Lung (tissue), 12 donors: Measurements from ENCODE around the gene QRFP. TPM values are rescaled to one million over a fixed set of nuclear protein-coding genes. Genes with fewer than 3 reads are reported as not detected.

ENCODE experiments used
- ATAC-seq: fragments of 200-7000 bp; cut with Tn5 transposase; one replicate; pipeline ENCODE4 v1.9.1; 2020; ENCODE audit warnings: moderate number of reproducible peaks; ENCODE audit not compliant: insufficient read depth, low FRiP score
- DNase-seq, 3 donors: peaks; one replicate each; pipeline ENCODE4 v3.0.0-alpha.2; 2013 to 2017
- H3K27ac ChIP-seq, 2 donors: one replicate each; pipeline ENCODE4 v1.5.1; 2013; ENCODE audit warnings: mild to moderate bottlenecking in 2 of 2, moderate library complexity in 2 of 2, control low read depth in 1 of 2, inconsistent platforms in 1 of 2, low read depth in 1 of 2, low read length in 1 of 2
- H3K27me3 ChIP-seq, 3 donors: one replicate each; pipeline ENCODE4 v1.5.1; 2013; ENCODE audit warnings: low read length in 2 of 3; ENCODE audit not compliant: control insufficient read depth in 3 of 3, insufficient read depth in 3 of 3
- H3K36me3 ChIP-seq, 4 donors: one replicate each; pipeline ENCODE4 v1.5.1; 2013; ENCODE audit warnings: low read length in 4 of 4, mild to moderate bottlenecking in 1 of 4, moderate library complexity in 1 of 4; ENCODE audit not compliant: control insufficient read depth in 4 of 4, insufficient read depth in 4 of 4
- H3K4me1 ChIP-seq, 5 donors: one replicate each; pipeline ENCODE4 v1.5.1; 2013; ENCODE audit warnings: low read length in 5 of 5, mild to moderate bottlenecking in 2 of 5, moderate library complexity in 1 of 5; ENCODE audit not compliant: control insufficient read depth in 5 of 5, insufficient read depth in 5 of 5
- H3K4me3 ChIP-seq: one replicate; pipeline ENCODE4 v1.5.1; 2013; ENCODE audit warnings: mild to moderate bottlenecking, control low read depth, moderate library complexity
- H3K9ac ChIP-seq, 2 donors: one replicate each; pipeline ENCODE4 v1.5.1; 2013; ENCODE audit warnings: low read length in 2 of 2, control low read depth in 1 of 2; ENCODE audit not compliant: insufficient read depth in 1 of 2
- H3K9me3 ChIP-seq, 4 donors: one replicate each; pipeline ENCODE4 v1.5.1; 2013; ENCODE audit warnings: low read length in 3 of 4, mild to moderate bottlenecking in 1 of 4, moderate library complexity in 1 of 4; ENCODE audit not compliant: control insufficient read depth in 4 of 4, insufficient read depth in 3 of 4
- WGBS, 2 donors: extraction: QIAGEN DNeasy Blood & Tissue Kit; methylation state at CpG; one replicate each; pipeline ENCODE4 v1.1.7; 2013; 5-methylcytosine and 5-hydroxymethylcytosine counted together
- polyA plus RNA-seq, 2 donors: library from polyadenylated mRNA; stranded (reverse); fragments of 200-250 nt; gene quantifications; one replicate each; pipeline ENCODE4 v1.2.1, GENCODE V29; 2013
- total RNA-seq, 2 donors: library from RNA; depleted of rRNA in 1 of 2; stranded (reverse); fragments of >200 nt in 1 of 2; gene quantifications; one replicate each; pipeline ENCODE4 v1.2.1, GENCODE V29; 2014 to 2021
- TF ChIP-seq, protein P1 (sequence below): IDR thresholded peaks from 2 replicates; pipeline ENCODE4 v1.5.1; 2012; ENCODE audit warnings: mild to moderate bottlenecking; ENCODE audit errors: control extremely low read depth, extremely low read depth
- donor health status: control.
- donor health status: control.
- donor health status: Bipolar disorder and iron deficiency.
- donor health status: healthy.
- donor health status: DM: yes; HTN: yes; CAD: no.

QRFP gene
- total and polyA plus RNA-seq, 4 donors = 0.13 to 0.16 TPM; not detected in 2

DNA sequence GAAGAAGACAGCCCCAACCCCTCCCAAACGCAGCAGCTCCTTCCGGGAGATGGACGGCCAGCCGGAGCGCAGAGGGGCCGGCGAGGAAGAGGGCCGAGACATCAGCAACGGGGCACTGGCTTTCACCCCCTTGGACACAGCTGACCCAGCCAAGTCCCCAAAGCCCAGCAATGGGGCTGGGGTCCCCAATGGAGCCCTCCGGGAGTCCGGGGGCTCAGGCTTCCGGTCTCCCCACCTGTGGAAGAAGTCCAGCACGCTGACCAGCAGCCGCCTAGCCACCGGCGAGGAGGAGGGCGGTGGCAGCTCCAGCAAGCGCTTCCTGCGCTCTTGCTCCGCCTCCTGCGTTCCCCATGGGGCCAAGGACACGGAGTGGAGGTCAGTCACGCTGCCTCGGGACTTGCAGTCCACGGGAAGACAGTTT is 12.5 kb downstream of the QRFP start:
- Histone ChIP-seq H3K27ac (no peak overlapping the region), H3K4me1 (peaks cover 0 to 9% (median 0%) of the 10 kb centered on the region in 5 donors), H3K4me3 (no peak overlapping the region), H3K36me3 (peaks cover 11 to 78% (median 21%) of the 10 kb centered on the region in 4 donors), H3K9me3 (no peaks in the 10 kb centered on the region), H3K9ac (no peak overlapping the region), H3K27me3 (no peaks in the 10 kb centered on the region)
- ATAC-seq (no peak), DNase-seq (no peak)
- TF ChIP-seq, protein P1, sequence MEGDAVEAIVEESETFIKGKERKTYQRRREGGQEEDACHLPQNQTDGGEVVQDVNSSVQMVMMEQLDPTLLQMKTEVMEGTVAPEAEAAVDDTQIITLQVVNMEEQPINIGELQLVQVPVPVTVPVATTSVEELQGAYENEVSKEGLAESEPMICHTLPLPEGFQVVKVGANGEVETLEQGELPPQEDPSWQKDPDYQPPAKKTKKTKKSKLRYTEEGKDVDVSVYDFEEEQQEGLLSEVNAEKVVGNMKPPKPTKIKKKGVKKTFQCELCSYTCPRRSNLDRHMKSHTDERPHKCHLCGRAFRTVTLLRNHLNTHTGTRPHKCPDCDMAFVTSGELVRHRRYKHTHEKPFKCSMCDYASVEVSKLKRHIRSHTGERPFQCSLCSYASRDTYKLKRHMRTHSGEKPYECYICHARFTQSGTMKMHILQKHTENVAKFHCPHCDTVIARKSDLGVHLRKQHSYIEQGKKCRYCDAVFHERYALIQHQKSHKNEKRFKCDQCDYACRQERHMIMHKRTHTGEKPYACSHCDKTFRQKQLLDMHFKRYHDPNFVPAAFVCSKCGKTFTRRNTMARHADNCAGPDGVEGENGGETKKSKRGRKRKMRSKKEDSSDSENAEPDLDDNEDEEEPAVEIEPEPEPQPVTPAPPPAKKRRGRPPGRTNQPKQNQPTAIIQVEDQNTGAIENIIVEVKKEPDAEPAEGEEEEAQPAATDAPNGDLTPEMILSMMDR = no peak
- WGBS, 2 donors = 92 to 94% methylated on average over 25 of the region's 25 CpGs

DNA sequence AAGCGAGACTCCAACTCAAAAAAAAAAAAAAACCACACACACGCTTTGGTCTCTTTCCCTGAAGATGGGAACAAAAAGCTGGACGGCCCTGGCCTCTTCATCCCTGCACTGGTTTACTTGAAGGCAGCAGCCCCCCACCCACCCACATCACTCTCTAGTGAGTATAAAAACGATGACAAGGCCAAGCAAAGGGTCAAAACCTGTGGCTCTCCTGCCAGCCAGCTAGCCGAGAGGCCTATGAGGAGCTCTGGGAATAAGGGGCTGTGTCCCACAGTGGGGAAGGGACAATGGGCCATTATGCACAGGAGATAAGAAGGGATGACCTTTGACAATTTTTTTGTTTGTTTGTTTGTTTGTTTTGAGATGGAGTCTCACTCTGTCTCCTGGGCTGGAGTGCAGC is 13.1 kb downstream of the QRFP start:
- Histone ChIP-seq H3K9ac (no peak overlapping the region), H3K27me3 (no peaks in the 10 kb centered on the region), H3K36me3 (peaks cover 14 to 78% (median 21%) of the 10 kb centered on the region in 4 donors), H3K27ac (no peak overlapping the region), H3K4me1 (peaks cover 0 to 9% (median 0%) of the 10 kb centered on the region in 5 donors), H3K4me3 (no peak overlapping the region), H3K9me3 (no peaks in the 10 kb centered on the region)
- DNase-seq (no peak), ATAC-seq (no peak)
- TF ChIP-seq, protein P1 = no peak
- WGBS, 2 donors = 87 to 92% methylated on average over 5 of the region's 5 CpGs

DNA sequence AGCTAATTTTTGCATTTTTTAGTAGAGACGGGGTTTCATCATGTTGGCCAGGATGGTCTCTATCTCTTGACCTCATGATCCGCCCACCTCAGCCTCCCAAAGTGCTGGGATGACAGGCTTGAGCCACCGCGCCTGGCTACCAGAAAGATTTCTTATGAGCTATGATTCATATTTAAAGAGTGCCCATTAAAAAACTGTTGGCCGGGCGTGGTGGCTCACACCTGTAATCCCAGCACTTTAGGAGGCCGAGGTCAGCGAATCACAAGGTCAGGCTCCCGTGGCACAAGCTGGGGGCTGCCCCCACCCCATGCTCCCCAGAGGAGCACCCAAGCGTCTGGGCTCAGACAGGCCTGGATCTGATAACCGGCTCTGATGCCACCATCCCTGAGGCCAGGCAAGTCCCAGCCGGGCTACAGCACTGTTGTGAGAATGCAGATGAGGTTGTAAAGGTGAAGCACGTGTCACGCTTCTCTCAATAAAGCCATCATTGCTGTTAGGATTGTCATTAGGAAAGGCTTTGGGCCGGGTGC is 13.9 kb downstream of the QRFP start:
- Histone ChIP-seq H3K27ac (no peak overlapping the region), H3K27me3 (no peaks in the 10 kb centered on the region), H3K4me3 (no peak overlapping the region), H3K9me3 (no peaks in the 10 kb centered on the region), H3K36me3 (peaks cover 16 to 73% (median 21%) of the 10 kb centered on the region in 4 donors), H3K4me1 (peaks cover 0 to 9% (median 0%) of the 10 kb centered on the region in 5 donors), H3K9ac (no peak overlapping the region)
- WGBS, 2 donors = 95% methylated on average over 15 of the region's 15 CpGs
- TF ChIP-seq, protein P1 = no peak
- ATAC-seq (no peak), DNase-seq (no peak)

DNA sequence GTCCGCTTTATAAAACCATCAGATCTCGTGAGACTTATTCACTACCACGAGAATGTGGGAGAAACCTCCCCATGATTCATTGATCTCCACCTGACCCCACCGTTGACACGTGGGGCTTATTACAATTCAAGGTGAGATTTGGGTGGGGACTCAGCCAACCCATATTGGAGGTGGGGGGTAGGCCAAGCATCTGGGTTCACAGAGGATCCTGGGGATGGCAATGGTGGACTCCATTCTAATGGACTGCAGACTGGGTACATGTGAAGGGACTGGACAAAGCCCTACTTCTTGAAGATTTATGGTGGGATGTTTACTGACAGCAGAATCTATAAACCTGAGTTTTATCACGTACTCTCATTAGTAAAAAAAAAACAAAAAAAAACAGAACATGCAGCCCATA is 15.1 kb downstream of the QRFP start:
- no peaks in the 10 kb centered on the region for H3K27me3 ChIP-seq
- 92 to 95% methylated on average over 6 of the region's 6 CpGs for WGBS, 2 donors
- H3K27ac ChIP-seq = no peak overlapping the region
- DNase-seq = no peak
- TF ChIP-seq, protein P1 = no peak
- no peaks in the 10 kb centered on the region for H3K4me1 ChIP-seq
- peaks cover 16 to 67% (median 18%) of the 10 kb centered on the region in 4 donors for H3K36me3 ChIP-seq
- no peak overlapping the region for H3K4me3 ChIP-seq
- no peak overlapping the region for H3K9ac ChIP-seq
- H3K9me3 ChIP-seq = no peaks in the 10 kb centered on the region
- no peak for ATAC-seq
